GM13977 (cell line): ENCODE measurements around the gene OR51G1.

Source experiments
- DNase-seq: peaks from one replicate; pipeline ENCODE4 v3.0.0; 2012; ENCODE audit warnings: low spot score
- in situ Hi-C: fragments of 300-500 bp; cut with MboI; formaldehyde crosslinking; loops from one replicate; pipeline ENCODE4 v1.12.0; 2022; ENCODE audit warnings: low sequenced_read_pairs, low pct_unique_long_range_greater_than_20kb, mixed read lengths, inconsistent platforms; ENCODE audit not compliant: unreplicated experiment
- TF ChIP-seq, protein P1 (sequence below): IDR thresholded peaks from 2 replicates; pipeline ENCODE4 v1.5.1; 2012; ENCODE audit warnings: mild to moderate bottlenecking, control low read depth; ENCODE audit not compliant: insufficient read depth; ENCODE audit errors: extremely low read depth, missing control alignments

The OR51G1 gene

DNA sequence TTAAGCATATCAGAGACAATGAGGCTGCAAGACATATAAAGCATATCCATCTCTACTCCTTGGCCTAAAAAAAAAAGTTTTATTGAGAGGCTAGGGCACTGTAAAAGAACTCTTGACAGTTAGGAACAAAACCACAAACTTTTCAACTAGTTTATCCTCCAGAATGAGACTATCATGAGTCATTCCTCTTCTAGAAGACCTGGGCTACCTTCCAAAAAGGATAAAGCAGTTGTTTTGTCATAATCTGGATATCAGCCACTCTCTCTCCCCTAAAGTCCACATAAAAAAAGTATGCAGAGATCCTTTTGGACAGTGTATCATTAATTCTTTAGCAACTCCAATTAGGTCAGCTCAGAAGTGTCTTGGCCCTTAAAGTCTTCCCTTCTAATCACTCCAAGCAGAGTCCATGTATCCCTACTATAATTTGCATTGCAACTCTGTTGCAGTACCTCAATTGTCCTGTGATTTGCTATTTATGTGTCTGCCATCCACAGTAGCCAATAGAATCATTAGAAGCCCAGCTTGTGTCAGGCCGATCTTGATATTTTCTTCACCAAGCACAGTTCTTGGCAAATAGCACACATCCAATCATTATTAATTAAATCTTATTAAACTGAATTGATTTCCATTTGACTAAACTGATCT is 32.0 kb downstream of the OR51G1 start:
- TF ChIP-seq, protein P1, sequence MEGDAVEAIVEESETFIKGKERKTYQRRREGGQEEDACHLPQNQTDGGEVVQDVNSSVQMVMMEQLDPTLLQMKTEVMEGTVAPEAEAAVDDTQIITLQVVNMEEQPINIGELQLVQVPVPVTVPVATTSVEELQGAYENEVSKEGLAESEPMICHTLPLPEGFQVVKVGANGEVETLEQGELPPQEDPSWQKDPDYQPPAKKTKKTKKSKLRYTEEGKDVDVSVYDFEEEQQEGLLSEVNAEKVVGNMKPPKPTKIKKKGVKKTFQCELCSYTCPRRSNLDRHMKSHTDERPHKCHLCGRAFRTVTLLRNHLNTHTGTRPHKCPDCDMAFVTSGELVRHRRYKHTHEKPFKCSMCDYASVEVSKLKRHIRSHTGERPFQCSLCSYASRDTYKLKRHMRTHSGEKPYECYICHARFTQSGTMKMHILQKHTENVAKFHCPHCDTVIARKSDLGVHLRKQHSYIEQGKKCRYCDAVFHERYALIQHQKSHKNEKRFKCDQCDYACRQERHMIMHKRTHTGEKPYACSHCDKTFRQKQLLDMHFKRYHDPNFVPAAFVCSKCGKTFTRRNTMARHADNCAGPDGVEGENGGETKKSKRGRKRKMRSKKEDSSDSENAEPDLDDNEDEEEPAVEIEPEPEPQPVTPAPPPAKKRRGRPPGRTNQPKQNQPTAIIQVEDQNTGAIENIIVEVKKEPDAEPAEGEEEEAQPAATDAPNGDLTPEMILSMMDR: no peak
- no peak for DNase-seq
- in situ Hi-C loops: no loop called here

GRCh38 chr11:4890279-4890678 is 33.9 kb downstream of the OR51G1 start:
- no peak for DNase-seq
- TF ChIP-seq, protein P1: no peak
- in situ Hi-C loops: no loop called here

GRCh38 chr11:4887591-4887990 is 36.5 kb downstream of the OR51G1 start:
- in situ Hi-C loops: no loop called here
- TF ChIP-seq, protein P1: no peak
- DNase-seq: no peak

GRCh38 chr11:4886186-4886585 is 38.0 kb downstream of the OR51G1 start:
- no peak for DNase-seq
- TF ChIP-seq, protein P1: no peak
- in situ Hi-C loops: no loop called here

DNA sequence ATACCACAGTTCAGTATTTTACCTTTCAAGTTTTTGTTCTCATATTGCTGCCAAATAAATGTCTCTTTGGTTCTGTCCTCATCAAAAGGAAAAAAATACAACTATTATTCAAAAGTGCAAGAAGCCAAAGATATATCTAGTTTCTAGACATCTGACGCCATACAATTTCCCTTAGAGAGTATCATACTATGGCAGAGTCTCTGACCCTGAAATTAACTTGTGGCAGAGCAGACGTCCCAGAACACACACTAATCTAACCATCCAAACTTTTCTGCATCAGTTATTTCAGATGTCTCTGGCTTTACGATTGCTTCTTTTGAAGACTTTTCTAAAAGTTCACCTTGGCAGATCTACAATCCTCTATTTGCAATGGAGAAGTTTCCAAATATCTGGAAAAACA is 39.8 kb downstream of the OR51G1 start:
- in situ Hi-C loops: no loop called here
- TF ChIP-seq, protein P1: no peak
- no peak for DNase-seq

DNA sequence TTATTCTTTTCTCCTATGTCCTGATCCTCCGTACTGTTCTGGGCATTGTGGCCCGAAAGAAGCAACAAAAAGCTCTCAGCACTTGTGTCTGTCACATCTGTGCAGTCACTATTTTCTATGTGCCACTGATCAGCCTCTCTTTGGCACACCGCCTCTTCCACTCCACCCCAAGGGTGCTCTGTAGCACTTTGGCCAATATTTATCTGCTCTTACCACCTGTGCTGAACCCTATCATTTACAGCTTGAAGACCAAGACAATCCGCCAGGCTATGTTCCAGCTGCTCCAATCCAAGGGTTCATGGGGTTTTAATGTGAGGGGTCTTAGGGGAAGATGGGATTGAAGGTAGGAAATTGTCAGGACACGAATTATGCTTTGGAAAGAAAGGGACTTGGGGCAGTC is 41.6 kb downstream of the OR51G1 start:
- no peak for DNase-seq
- TF ChIP-seq, protein P1: no peak
- in situ Hi-C loops: no loop called here
